Loucy (cell line): ENCODE data around the gene RASGRP3.

Experiments
- CTCF ChIP-seq: fragments of 200-600 bp; sonication (generic); conservative IDR thresholded peaks from 2 replicates; pipeline ENCODE4 v1.5.1; 2014; ENCODE audit warnings: mild to moderate bottlenecking, antibody characterized with exemption, low read length
- EZH2phosphoT487 ChIP-seq: fragments of 200-600 bp; IDR thresholded peaks from 2 replicates; pipeline ENCODE4 v1.6.1; 2018; ENCODE audit warnings: antibody characterized with exemption, mild to moderate bottlenecking, moderate library complexity, borderline replicate concordance

- TF ChIP-seq CTCF (no peak), EZH2phosphoT487 (no peak)
Measured at GRCh38 chr2:33433279-33434235, 42.9 kb upstream of the RASGRP3 start.
